Endodermal cell (in vitro differentiated cells): ENCODE measurements around the gene CDH18. TPM values are rescaled to one million over a fixed set of nuclear protein-coding genes. Genes with fewer than 3 reads are reported as not detected.

Experiments
- DNase-seq: peaks from one replicate; pipeline ENCODE4 v3.0.0-alpha.2; 2017
- H3K27ac ChIP-seq: 2 replicates; pipeline ENCODE4 v1.5.1; 2013; ENCODE audit warnings: mild to moderate bottlenecking, low read depth, low read length, moderate library complexity
- H3K27me3 ChIP-seq: 2 replicates; pipeline ENCODE4 v1.6.1; 2013; ENCODE audit warnings: mild to moderate bottlenecking, low read length, moderate library complexity; ENCODE audit not compliant: insufficient read depth, control insufficient read depth, poor library complexity, severe bottlenecking
- H3K36me3 ChIP-seq: 2 replicates; pipeline ENCODE4 v1.7.0; 2013; ENCODE audit warnings: mild to moderate bottlenecking, low read length, moderate library complexity; ENCODE audit not compliant: control insufficient read depth, insufficient read depth
- H3K4me1 ChIP-seq: one replicate; pipeline ENCODE4 v1.7.0; 2013; ENCODE audit warnings: low read length; ENCODE audit not compliant: control insufficient read depth, insufficient read depth
- H3K4me3 ChIP-seq: 2 replicates; pipeline ENCODE4 v1.5.1; 2013; ENCODE audit warnings: mild to moderate bottlenecking, low read length, moderate library complexity
- H3K9ac ChIP-seq: 2 replicates; pipeline ENCODE4 v1.6.1; 2013; ENCODE audit warnings: mild to moderate bottlenecking, low read length, moderate library complexity; ENCODE audit not compliant: poor library complexity, severe bottlenecking; ENCODE audit errors: extremely low read depth
- H3K9me3 ChIP-seq: 2 replicates; pipeline ENCODE4 v1.6.1; 2013; ENCODE audit warnings: mild to moderate bottlenecking, low read length, moderate library complexity; ENCODE audit not compliant: control insufficient read depth
- H3K27ac Mint-ChIP-seq: 2 replicates; pipeline ENCODE4 v1.8.0; 2020; ENCODE audit warnings: mixed read lengths
- H3K27me3 Mint-ChIP-seq: 2 replicates; pipeline ENCODE4 v1.8.0; 2021; ENCODE audit warnings: mild to moderate bottlenecking, mixed read lengths; ENCODE audit not compliant: insufficient read depth
- H3K36me3 Mint-ChIP-seq: 2 replicates; pipeline ENCODE4 v1.8.0; 2020; ENCODE audit warnings: low read depth, mixed read lengths
- H3K4me1 Mint-ChIP-seq: 2 replicates; pipeline ENCODE4 v1.8.0; 2020; ENCODE audit warnings: mixed read lengths
- H3K4me3 Mint-ChIP-seq: 2 replicates; pipeline ENCODE4 v1.8.0; 2020; ENCODE audit warnings: mild to moderate bottlenecking, moderate library complexity, mixed read lengths
- H3K9me3 Mint-ChIP-seq: 2 replicates; pipeline ENCODE4 v1.8.0; 2020; ENCODE audit warnings: mild to moderate bottlenecking, mixed read lengths
- CTCF ChIP-seq: fragments of 200-600 bp; sonication (generic); conservative IDR thresholded peaks from 2 replicates; pipeline ENCODE4 v1.5.0; 2021; ENCODE audit warnings: antibody characterized with exemption, mild to moderate bottlenecking
- WGBS, 2 experiments: methylation state at CpG; one replicate each; pipeline versions ENCODE4 v1.1.5 to v1.1.7; 2013; ENCODE audit warnings: missing lambda C conversion rate in 2 of 2, mixed read lengths in 1 of 2; ENCODE audit not compliant: insufficient coverage in 1 of 2, insufficient read length in 1 of 2; 5-methylcytosine and 5-hydroxymethylcytosine counted together
- total RNA-seq, 2 donors: library from RNA; stranded (reverse); fragmentation: NEBNext Ultra II Directional in 1 of 2; extraction: Animal tissue kit (Norgen Biotek cat#: 25700) in 1 of 2; gene quantifications; 2 replicates in 1 of 2; 3 replicates in 1 of 2; pipeline ENCODE4 v1.2.1, GENCODE V29; 2021

Gene CDH18
- total RNA-seq, 2 donors from 2014 or later = 0.22 TPM; not detected in 1

- Mint-ChIP-seq H3K27ac (no peak overlapping the region), H3K4me1 (no peaks in the 10 kb centered on the region), H3K36me3 (no peaks in the 10 kb centered on the region), H3K4me3 (no peak overlapping the region), H3K9me3 (peaks cover 8% of the 10 kb centered on the region), H3K27me3 (no peaks in the 10 kb centered on the region)
- H3K27me3 ChIP-seq = no peaks in the 10 kb centered on the region
- H3K9ac ChIP-seq = no peak overlapping the region
- no peak for DNase-seq
- no peak overlapping the region for H3K4me3 ChIP-seq
- TF ChIP-seq CTCF = no peak
- no peaks in the 10 kb centered on the region for H3K9me3 ChIP-seq
- H3K27ac ChIP-seq = no peak overlapping the region
- WGBS, 2 experiments = 85 to 100% methylated on average over 1 to 2 of the region's 2 CpGs
- no peaks in the 10 kb centered on the region for H3K4me1 ChIP-seq
- no peaks in the 10 kb centered on the region for H3K36me3 ChIP-seq
Measured at GRCh38 chr5:19519448-19519847, 468.6 kb downstream of the CDH18 start.

- Histone ChIP-seq H3K27ac (no peak overlapping the region), H3K4me1 (no peaks in the 10 kb centered on the region), H3K4me3 (no peak overlapping the region), H3K9me3 (no peaks in the 10 kb centered on the region), H3K36me3 (no peaks in the 10 kb centered on the region), H3K9ac (no peak overlapping the region), H3K27me3 (no peaks in the 10 kb centered on the region)
- no peak for TF ChIP-seq CTCF
- Mint-ChIP-seq H3K27ac (no peak overlapping the region), H3K36me3 (no peaks in the 10 kb centered on the region), H3K4me3 (no peak overlapping the region), H3K9me3 (no peaks in the 10 kb centered on the region), H3K4me1 (no peaks in the 10 kb centered on the region), H3K27me3 (no peaks in the 10 kb centered on the region)
- DNase-seq = no peak
- 80 to 89% methylated on average over 2 of the region's 2 CpGs for WGBS, 2 experiments
Measured at GRCh38 chr5:19498852-19499251, 489.1 kb downstream of the CDH18 start.

- no peak for DNase-seq
- Mint-ChIP-seq H3K4me1 (no peaks in the 10 kb centered on the region), H3K9me3 (no peaks in the 10 kb centered on the region), H3K4me3 (no peak overlapping the region), H3K27ac (no peak overlapping the region), H3K27me3 (no peaks in the 10 kb centered on the region), H3K36me3 (no peaks in the 10 kb centered on the region)
- no peaks in the 10 kb centered on the region for H3K27me3 ChIP-seq
- no peak for TF ChIP-seq CTCF
- H3K27ac ChIP-seq = no peak overlapping the region
- H3K9me3 ChIP-seq = no peaks in the 10 kb centered on the region
- WGBS, 2 experiments = 80 to 88% methylated on average over 1 to 3 of the region's 3 CpGs
- no peaks in the 10 kb centered on the region for H3K36me3 ChIP-seq
- no peaks in the 10 kb centered on the region for H3K4me1 ChIP-seq
- no peak overlapping the region for H3K4me3 ChIP-seq
- no peak overlapping the region for H3K9ac ChIP-seq
Measured at GRCh38 chr5:19497229-19497815, 490.7 kb downstream of the CDH18 start.
